ENCODE results near the gene SLC34A1.

DNA sequence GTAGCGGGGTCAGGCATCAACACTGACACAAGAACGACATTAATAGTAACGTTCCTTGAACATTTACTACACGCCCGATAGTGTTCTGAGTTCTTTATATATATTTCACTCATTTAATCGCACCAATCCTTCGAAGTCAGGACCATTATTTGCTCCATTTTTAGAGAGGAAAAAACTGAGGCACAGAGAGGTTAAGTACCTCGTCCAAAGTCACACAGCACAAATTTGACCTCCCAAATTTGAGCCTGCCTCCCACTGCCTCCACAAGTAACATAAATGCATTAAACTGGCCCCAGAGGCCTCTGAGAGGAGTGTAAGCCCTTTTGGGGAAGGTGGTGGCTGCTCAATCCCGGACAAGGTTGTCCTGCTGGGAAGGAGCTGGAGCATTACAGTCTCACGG is 20.7 kb upstream of the SLC34A1 start:
- TF ChIP-seq, protein P1, sequence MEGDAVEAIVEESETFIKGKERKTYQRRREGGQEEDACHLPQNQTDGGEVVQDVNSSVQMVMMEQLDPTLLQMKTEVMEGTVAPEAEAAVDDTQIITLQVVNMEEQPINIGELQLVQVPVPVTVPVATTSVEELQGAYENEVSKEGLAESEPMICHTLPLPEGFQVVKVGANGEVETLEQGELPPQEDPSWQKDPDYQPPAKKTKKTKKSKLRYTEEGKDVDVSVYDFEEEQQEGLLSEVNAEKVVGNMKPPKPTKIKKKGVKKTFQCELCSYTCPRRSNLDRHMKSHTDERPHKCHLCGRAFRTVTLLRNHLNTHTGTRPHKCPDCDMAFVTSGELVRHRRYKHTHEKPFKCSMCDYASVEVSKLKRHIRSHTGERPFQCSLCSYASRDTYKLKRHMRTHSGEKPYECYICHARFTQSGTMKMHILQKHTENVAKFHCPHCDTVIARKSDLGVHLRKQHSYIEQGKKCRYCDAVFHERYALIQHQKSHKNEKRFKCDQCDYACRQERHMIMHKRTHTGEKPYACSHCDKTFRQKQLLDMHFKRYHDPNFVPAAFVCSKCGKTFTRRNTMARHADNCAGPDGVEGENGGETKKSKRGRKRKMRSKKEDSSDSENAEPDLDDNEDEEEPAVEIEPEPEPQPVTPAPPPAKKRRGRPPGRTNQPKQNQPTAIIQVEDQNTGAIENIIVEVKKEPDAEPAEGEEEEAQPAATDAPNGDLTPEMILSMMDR (IDR thresholded peaks at IDR 0.05; ENCODE audit: insufficient read depth, low read depth, low read length), result no peak
- no peak for TF ChIP-seq EZH2 (IDR thresholded peaks at IDR 0.05; ENCODE audit: insufficient read depth, low read length)

All from astrocyte (in vitro differentiated cells and primary cell).